Gastroesophageal sphincter (tissue), 3 donors: ENCODE results near the gene TMSB10.

Experiments used
- POLR2A ChIP-seq, 2 donors: fragments of 450-650 bp; IDR thresholded peaks; one replicate each; pipeline ENCODE4 v1.6.1; 2017; ENCODE audit warnings: antibody characterized with exemption in 2 of 2, mild to moderate bottlenecking in 2 of 2, moderate library complexity in 1 of 2
- POLR2AphosphoS5 ChIP-seq: sonication (generic); formaldehyde crosslinking; IDR thresholded peaks from one replicate; pipeline ENCODE4 v1.6.1; 2017; ENCODE audit warnings: antibody characterized with exemption
- TF ChIP-seq, protein P1 (sequence below), 4 experiments: fragments of 200-600 bp in 2 of 4; fragments of 450-650 bp in 2 of 4; sonication (generic) in 1 of 4; IDR thresholded peaks; one replicate each; pipeline ENCODE4 v1.5.1; 2017 to 2019; ENCODE audit warnings: antibody characterized with exemption in 4 of 4, mild to moderate bottlenecking in 2 of 4, moderate library complexity in 2 of 4

DNA sequence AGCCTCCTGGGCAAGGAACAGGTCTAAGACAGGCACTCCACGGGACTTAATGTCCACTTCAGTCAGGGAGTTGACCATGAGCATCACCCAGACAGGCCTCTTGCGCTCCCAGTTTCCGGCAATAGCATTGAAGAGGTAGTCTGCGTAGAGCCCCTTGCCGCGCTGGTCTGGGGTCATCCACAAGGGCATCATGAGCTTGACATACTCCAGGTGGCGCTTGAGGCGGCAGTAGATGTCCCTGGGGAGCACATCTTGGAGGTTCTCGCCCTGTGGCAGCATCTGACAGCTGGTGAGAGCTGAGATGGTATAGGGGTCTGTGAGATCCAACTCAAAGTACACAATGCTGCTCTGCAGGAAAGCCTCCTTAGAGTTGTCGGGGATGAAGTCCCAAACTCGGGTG is 35.1 kb upstream of the TMSB10 start:
- no peak for TF ChIP-seq POLR2A (IDR thresholded peaks at IDR 0.05)
- TF ChIP-seq, protein P1, sequence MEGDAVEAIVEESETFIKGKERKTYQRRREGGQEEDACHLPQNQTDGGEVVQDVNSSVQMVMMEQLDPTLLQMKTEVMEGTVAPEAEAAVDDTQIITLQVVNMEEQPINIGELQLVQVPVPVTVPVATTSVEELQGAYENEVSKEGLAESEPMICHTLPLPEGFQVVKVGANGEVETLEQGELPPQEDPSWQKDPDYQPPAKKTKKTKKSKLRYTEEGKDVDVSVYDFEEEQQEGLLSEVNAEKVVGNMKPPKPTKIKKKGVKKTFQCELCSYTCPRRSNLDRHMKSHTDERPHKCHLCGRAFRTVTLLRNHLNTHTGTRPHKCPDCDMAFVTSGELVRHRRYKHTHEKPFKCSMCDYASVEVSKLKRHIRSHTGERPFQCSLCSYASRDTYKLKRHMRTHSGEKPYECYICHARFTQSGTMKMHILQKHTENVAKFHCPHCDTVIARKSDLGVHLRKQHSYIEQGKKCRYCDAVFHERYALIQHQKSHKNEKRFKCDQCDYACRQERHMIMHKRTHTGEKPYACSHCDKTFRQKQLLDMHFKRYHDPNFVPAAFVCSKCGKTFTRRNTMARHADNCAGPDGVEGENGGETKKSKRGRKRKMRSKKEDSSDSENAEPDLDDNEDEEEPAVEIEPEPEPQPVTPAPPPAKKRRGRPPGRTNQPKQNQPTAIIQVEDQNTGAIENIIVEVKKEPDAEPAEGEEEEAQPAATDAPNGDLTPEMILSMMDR (IDR thresholded peaks at IDR 0.05), result no peak
- TF ChIP-seq POLR2AphosphoS5, result no peak
